Nephron progenitor cell (in vitro differentiated cells): ENCODE measurements around the gene ELMO1.

ENCODE experiments used
- DNase-seq: peaks from one replicate; pipeline ENCODE4 v3.0.0; 2021
- H3K27ac Mint-ChIP-seq: 2 replicates; pipeline ENCODE4 v1.8.0; 2021; ENCODE audit warnings: mild to moderate bottlenecking, moderate library complexity, mixed read lengths
- H3K27me3 Mint-ChIP-seq: 2 replicates; pipeline ENCODE4 v1.8.0; 2021; ENCODE audit warnings: mild to moderate bottlenecking, low read depth, mixed read lengths; ENCODE audit not compliant: poor library complexity
- H3K36me3 Mint-ChIP-seq: 2 replicates; pipeline ENCODE4 v1.8.0; 2021; ENCODE audit warnings: low read depth, mixed read lengths
- H3K4me1 Mint-ChIP-seq: 2 replicates; pipeline ENCODE4 v1.8.0; 2021; ENCODE audit warnings: mixed read lengths
- H3K4me3 Mint-ChIP-seq: 2 replicates; pipeline ENCODE4 v1.8.0; 2021; ENCODE audit warnings: mild to moderate bottlenecking, moderate library complexity, mixed read lengths
- H3K9me3 Mint-ChIP-seq: 2 replicates; pipeline ENCODE4 v1.8.0; 2021; ENCODE audit warnings: mild to moderate bottlenecking, moderate library complexity, mixed read lengths
- TF ChIP-seq, protein P1 (sequence below): fragments of 200-600 bp; sonication (generic); IDR thresholded peaks from 2 replicates; pipeline ENCODE4 v1.5.0; 2021; ENCODE audit warnings: antibody characterized with exemption

The ELMO1 gene

DNA sequence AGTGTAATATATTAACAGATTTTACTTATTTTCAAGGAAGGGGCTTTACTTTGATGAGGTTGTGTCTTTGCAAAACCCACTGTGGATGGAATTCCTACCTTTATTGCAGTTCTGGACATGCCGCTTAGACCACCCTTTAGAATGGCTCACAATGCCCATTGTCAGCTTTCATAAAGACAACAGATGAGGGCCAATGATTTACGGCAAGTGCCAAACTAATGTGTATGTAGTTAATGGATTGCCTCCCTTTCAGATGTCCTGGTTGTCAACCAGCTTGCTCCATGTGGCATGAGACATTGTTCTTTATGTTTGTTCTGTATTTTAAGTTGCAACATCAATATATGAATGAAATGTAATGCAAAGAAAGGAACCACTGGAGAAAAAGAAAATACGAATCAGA lies 35.0 kb upstream of the ELMO1 start:
- H3K9me3 Mint-ChIP-seq: peaks cover 16% of the 10 kb centered on the region
- H3K4me3 Mint-ChIP-seq: no peak overlapping the region
- TF ChIP-seq, protein P1, sequence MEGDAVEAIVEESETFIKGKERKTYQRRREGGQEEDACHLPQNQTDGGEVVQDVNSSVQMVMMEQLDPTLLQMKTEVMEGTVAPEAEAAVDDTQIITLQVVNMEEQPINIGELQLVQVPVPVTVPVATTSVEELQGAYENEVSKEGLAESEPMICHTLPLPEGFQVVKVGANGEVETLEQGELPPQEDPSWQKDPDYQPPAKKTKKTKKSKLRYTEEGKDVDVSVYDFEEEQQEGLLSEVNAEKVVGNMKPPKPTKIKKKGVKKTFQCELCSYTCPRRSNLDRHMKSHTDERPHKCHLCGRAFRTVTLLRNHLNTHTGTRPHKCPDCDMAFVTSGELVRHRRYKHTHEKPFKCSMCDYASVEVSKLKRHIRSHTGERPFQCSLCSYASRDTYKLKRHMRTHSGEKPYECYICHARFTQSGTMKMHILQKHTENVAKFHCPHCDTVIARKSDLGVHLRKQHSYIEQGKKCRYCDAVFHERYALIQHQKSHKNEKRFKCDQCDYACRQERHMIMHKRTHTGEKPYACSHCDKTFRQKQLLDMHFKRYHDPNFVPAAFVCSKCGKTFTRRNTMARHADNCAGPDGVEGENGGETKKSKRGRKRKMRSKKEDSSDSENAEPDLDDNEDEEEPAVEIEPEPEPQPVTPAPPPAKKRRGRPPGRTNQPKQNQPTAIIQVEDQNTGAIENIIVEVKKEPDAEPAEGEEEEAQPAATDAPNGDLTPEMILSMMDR: no peak
- H3K36me3 Mint-ChIP-seq: no peaks in the 10 kb centered on the region
- no peak overlapping the region for H3K27ac Mint-ChIP-seq
- peaks cover 9% of the 10 kb centered on the region for H3K4me1 Mint-ChIP-seq
- no peak for DNase-seq
- peaks cover 4% of the 10 kb centered on the region for H3K27me3 Mint-ChIP-seq

DNA sequence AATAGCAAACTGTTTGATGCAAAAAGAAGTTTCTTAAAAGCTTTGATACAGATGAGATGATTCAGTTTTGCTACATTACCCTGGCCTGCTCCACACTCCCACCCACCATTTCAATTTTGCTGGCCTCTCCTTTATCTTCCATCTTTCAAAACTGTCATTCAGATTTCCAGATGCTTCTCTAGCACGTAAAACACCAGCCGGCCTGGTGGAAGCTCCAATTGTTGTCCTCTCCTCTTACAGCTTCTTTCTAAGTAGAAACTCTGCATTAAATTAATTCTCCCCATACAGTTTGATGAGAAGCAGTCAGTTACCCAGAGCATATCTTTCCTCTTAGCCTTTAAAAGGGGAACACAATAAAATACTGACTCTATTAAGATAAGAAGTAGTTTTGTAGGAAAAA lies 34.3 kb upstream of the ELMO1 start:
- TF ChIP-seq, protein P1: no peak
- H3K27me3 Mint-ChIP-seq: peaks cover 4% of the 10 kb centered on the region
- no peaks in the 10 kb centered on the region for H3K36me3 Mint-ChIP-seq
- DNase-seq: no peak
- H3K27ac Mint-ChIP-seq: no peak overlapping the region
- peaks cover 10% of the 10 kb centered on the region for H3K9me3 Mint-ChIP-seq
- peaks cover 5% of the 10 kb centered on the region for H3K4me1 Mint-ChIP-seq
- no peak overlapping the region for H3K4me3 Mint-ChIP-seq

DNA sequence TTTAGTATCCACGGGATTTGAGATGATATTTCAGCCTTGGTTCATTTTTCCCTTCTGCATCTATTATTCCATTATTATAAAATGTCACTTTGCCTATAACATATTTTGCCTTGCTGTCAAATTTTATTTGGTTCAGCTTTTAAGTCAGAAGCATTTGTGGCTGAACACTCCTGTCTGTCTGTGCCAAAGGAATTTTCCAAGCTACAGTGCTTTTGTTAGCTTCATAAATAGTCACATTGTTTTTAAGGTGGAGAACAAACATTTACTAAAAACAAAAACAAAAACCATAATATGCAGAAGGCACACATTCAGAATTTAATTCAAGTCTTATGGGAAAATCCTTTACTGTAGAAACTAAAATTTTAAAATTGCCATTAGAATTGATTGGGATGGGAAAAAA lies 33.8 kb upstream of the ELMO1 start:
- no peak overlapping the region for H3K27ac Mint-ChIP-seq

DNA sequence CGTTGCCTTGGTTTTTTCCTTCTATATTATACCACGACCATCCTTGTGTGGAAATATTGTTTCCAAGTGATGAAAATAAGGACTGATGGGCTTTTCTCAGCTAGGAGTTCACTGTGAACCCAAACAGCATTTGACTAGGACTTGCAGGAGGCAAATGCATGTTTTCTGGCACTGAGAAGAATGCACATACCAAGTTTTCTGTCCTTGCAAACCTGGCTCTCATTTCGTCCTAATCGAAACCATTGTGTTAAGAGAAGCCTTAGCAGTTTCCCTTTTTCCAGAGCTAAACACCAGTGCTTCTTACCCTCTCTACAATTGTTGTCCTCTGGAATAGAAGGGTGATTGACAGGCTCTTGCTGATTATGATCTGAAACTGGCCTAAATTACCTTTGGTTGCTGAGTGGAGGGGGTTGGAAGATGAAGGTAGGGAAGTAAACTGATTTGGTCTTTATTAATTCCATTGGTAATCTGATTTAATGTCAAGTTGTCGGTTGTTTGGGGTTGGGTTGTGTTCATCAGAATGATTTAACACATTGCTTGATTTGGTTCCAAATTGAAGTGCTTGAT lies 33.1 kb upstream of the ELMO1 start:
- TF ChIP-seq, protein P1: no peak
- H3K27me3 Mint-ChIP-seq: peaks cover 4% of the 10 kb centered on the region
- no peak overlapping the region for H3K27ac Mint-ChIP-seq
- no peak overlapping the region for H3K4me3 Mint-ChIP-seq
- H3K9me3 Mint-ChIP-seq: peaks cover 4% of the 10 kb centered on the region
- no peaks in the 10 kb centered on the region for H3K36me3 Mint-ChIP-seq
- no peak for DNase-seq
- H3K4me1 Mint-ChIP-seq: peaks cover 14% of the 10 kb centered on the region

More for the DNA sequence above, 33.8 kb upstream of the ELMO1 start:
- Mint-ChIP-seq H3K4me1 (peaks cover 9% of the 10 kb centered on the region), H3K27me3 (peaks cover 4% of the 10 kb centered on the region), H3K36me3 (no peaks in the 10 kb centered on the region), H3K9me3 (peaks cover 9% of the 10 kb centered on the region), H3K4me3 (no peak overlapping the region)
- TF ChIP-seq, protein P1: no peak
- DNase-seq: no peak

DNA sequence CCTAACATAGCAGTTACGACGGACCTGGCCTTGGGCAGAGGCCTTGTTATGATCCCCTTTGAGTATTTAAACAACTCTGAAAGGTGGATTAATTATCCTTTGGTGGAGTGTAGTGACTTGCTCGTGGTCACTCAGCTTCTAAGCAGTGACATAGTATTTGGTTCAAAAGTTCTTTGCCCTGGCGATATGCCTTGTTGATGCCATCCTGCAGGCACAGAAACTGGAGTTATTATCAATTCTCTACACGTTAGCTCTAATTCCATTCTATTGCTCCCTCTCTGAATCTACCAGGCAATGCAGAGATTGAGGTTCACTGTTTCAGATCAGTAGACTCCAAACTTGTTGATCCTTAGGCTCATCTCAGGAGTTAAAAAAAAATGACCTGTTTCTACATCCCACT lies 32.5 kb upstream of the ELMO1 start:
- H3K27ac Mint-ChIP-seq: no peak overlapping the region
- no peaks in the 10 kb centered on the region for H3K36me3 Mint-ChIP-seq
- H3K4me3 Mint-ChIP-seq: no peak overlapping the region
- H3K27me3 Mint-ChIP-seq: peaks cover 4% of the 10 kb centered on the region
- peaks cover 1% of the 10 kb centered on the region for H3K9me3 Mint-ChIP-seq
- H3K4me1 Mint-ChIP-seq: peaks cover 18% of the 10 kb centered on the region
- DNase-seq: no peak
- TF ChIP-seq, protein P1: no peak
